DND-41 (cell line): Measurements from ENCODE around the gene SH3RF3.

Source experiments
- ATAC-seq: fragments of 200-7000 bp; cut with Tn5 transposase; 3 replicates; pipeline ENCODE4 v1.9.1; 2021; ENCODE audit warnings: low read depth; ENCODE audit not compliant: insufficient read depth
- DNase-seq: peaks from one replicate; pipeline ENCODE4 v3.0.0-alpha.2; 2020
- H2AFZ ChIP-seq: 2 replicates; pipeline ENCODE4 v1.6.0; 2012; ENCODE audit warnings: low read depth, low read length
- H3K27ac ChIP-seq: 2 replicates; pipeline ENCODE4 v1.5.1; 2012; ENCODE audit warnings: low read length, inconsistent platforms
- H3K27me3 ChIP-seq: fragments of 200-600 bp; sonication (generic); 2 replicates; pipeline ENCODE4 v1.6.0; 2012; ENCODE audit warnings: low read length, mild to moderate bottlenecking, inconsistent platforms; ENCODE audit not compliant: insufficient read depth, poor library complexity
- H3K36me3 ChIP-seq: 2 replicates; pipeline ENCODE4 v1.5.1; 2012; ENCODE audit warnings: low read length, inconsistent platforms; ENCODE audit not compliant: insufficient read depth
- H3K4me1 ChIP-seq: 2 replicates; pipeline ENCODE4 v1.5.1; 2012; ENCODE audit warnings: mild to moderate bottlenecking, low read length; ENCODE audit not compliant: insufficient read depth
- H3K4me2 ChIP-seq: 2 replicates; pipeline ENCODE4 v1.6.0; 2012; ENCODE audit warnings: mild to moderate bottlenecking, moderate library complexity, low read length, inconsistent platforms; ENCODE audit not compliant: insufficient read depth
- H3K4me3 ChIP-seq, 2 experiments: fragments of 200-600 bp in 1 of 2; shearing (Covaris generic) in 1 of 2; 2 replicates each; pipeline ENCODE4 v1.5.1; 2012 to 2016; ENCODE audit warnings: inconsistent platforms in 2 of 2, low read length in 2 of 2, mild to moderate bottlenecking in 2 of 2, low read depth in 1 of 2, moderate library complexity in 1 of 2
- H3K79me2 ChIP-seq: 2 replicates; pipeline ENCODE4 v1.6.0; 2012; ENCODE audit warnings: low read length, inconsistent platforms; ENCODE audit not compliant: insufficient read depth
- H3K9ac ChIP-seq: 2 replicates; pipeline ENCODE4 v1.6.0; 2012; ENCODE audit warnings: low read depth, mild to moderate bottlenecking, inconsistent platforms, low read length, moderate library complexity
- H3K9me3 ChIP-seq: 2 replicates; pipeline ENCODE4 v1.5.1; 2012; ENCODE audit warnings: low read length, moderate library complexity, mild to moderate bottlenecking, inconsistent platforms; ENCODE audit not compliant: insufficient read depth, severe bottlenecking
- H4K20me1 ChIP-seq: 2 replicates; pipeline ENCODE4 v1.6.0; 2012; ENCODE audit warnings: low read length; ENCODE audit not compliant: insufficient read depth
- CTCF ChIP-seq: IDR thresholded peaks from 2 replicates; pipeline ENCODE4 v1.5.1; 2012; ENCODE audit warnings: borderline replicate concordance, low read length, moderate library complexity, mild to moderate bottlenecking; ENCODE audit not compliant: poor library complexity, severe bottlenecking; ENCODE audit errors: extremely low read depth
- EZH2 ChIP-seq: IDR thresholded peaks from 3 replicates; pipeline ENCODE4 v1.6.1; 2012; ENCODE audit warnings: borderline replicate concordance, low read depth, mild to moderate bottlenecking, moderate library complexity, low read length, inconsistent platforms; ENCODE audit not compliant: severe bottlenecking

Gene SH3RF3

GRCh38 chr2:109377976-109378375, 249.0 kb downstream of the SH3RF3 start:
- TF ChIP-seq CTCF (no peak), EZH2 (no peak)
- no peak for ATAC-seq
- Histone ChIP-seq H2AFZ (no peak overlapping the region), H3K9ac (no peak overlapping the region), H3K27me3 (peaks cover 4% of the 10 kb centered on the region), H3K4me3 (no peak overlapping the region), H3K36me3 (no peaks in the 10 kb centered on the region), H3K79me2 (no peaks in the 10 kb centered on the region), H3K9me3 (no peaks in the 10 kb centered on the region), H3K4me2 (no peak overlapping the region), H3K4me1 (no peaks in the 10 kb centered on the region), H3K27ac (no peak overlapping the region), H4K20me1 (no peaks in the 10 kb centered on the region; the same call in 1 of the 2 replicates)
- DNase-seq, result no peak

GRCh38 chr2:109378682-109379081, 249.7 kb downstream of the SH3RF3 start:
- no peaks in the 10 kb centered on the region; the same call in 1 of the 2 replicates for H4K20me1 ChIP-seq
- H3K4me3 ChIP-seq, result no peak overlapping the region
- H3K27me3 ChIP-seq, result peaks cover 4% of the 10 kb centered on the region
- H3K4me2 ChIP-seq, result no peak overlapping the region
- H3K4me1 ChIP-seq, result no peaks in the 10 kb centered on the region
- H3K9me3 ChIP-seq, result no peaks in the 10 kb centered on the region
- no peaks in the 10 kb centered on the region for H3K79me2 ChIP-seq
- no peak for TF ChIP-seq CTCF
- no peak for TF ChIP-seq EZH2
- no peaks in the 10 kb centered on the region for H3K36me3 ChIP-seq
- no peak overlapping the region for H2AFZ ChIP-seq
- H3K27ac ChIP-seq, result no peak overlapping the region
- no peak for DNase-seq
- no peak overlapping the region for H3K9ac ChIP-seq
- ATAC-seq, result no peak; the same call in 2 of the 3 replicates

GRCh38 chr2:109379507-109379906, 250.5 kb downstream of the SH3RF3 start:
- Histone ChIP-seq H3K36me3 (no peaks in the 10 kb centered on the region), H3K4me1 (no peaks in the 10 kb centered on the region), H3K27me3 (peaks cover 4% of the 10 kb centered on the region), H3K4me2 (no peak overlapping the region), H3K27ac (no peak overlapping the region), H3K4me3 (no peak overlapping the region), H3K9me3 (no peaks in the 10 kb centered on the region), H2AFZ (no peak overlapping the region), H4K20me1 (no peaks in the 10 kb centered on the region; the same call in 1 of the 2 replicates), H3K79me2 (no peaks in the 10 kb centered on the region), H3K9ac (no peak overlapping the region)
- ATAC-seq, result no peak
- no peak for DNase-seq
- no peak for TF ChIP-seq EZH2
- no peak for TF ChIP-seq CTCF
